Fibroblast of mammary gland (primary cell): Measurements from ENCODE around the gene HOMER3.

ENCODE experiments used
- DNase-seq: peaks from one replicate; pipeline ENCODE4 v3.0.0-alpha.2; 2010; ENCODE audit warnings: low read depth
- H3K4me3 ChIP-seq: 2 replicates; pipeline ENCODE4 v1.5.1; 2011; ENCODE audit warnings: low read depth, mild to moderate bottlenecking, low read length, moderate library complexity; ENCODE audit not compliant: control insufficient read depth
- CTCF ChIP-seq: conservative IDR thresholded peaks from 2 replicates; pipeline ENCODE4 v1.5.1; 2011; ENCODE audit warnings: low read depth, low read length, inconsistent platforms; ENCODE audit not compliant: control insufficient read depth, insufficient read depth

HOMER3 gene

DNA sequence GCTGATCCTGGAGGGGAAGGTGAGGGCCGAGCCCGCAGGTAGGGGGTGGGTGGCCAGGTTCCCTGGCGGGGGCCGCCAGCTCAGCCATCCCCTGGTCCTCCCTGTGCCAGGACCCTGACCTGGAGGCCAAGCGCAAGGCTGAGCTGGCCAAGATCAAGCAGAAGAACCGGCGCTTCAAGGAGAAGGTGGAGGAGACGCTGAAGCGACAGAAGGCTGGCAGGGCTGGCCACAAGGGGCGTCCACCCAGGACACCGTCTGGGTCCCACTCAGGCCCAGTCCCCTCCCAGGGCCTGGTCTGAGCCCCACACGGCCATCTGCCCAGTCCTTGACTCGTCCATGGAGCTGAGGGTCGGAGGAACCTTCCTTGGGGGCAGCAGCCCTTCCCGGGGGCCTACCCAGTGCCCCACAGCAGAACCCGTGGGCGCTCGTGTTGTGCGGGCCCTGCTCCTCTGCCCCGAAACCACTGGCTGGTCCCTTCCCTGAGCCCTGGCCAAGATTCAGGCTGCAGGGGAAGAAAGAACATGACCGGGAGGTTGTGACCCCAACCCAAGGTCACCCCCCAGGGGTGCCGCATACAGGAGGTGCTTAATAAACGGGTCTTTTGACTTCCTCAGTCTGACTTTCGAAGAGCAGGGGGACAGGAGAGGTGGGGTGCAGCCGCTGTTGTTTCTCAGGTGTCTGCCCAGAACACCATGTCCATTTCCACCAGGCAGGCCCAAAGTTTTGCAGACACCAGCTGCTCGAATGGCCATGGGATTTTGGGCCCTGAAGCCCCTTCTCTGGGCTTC, 12.8 kb downstream of the HOMER3 start:
- DNase-seq: no peak
- no peak for TF ChIP-seq CTCF
- H3K4me3 ChIP-seq: no peak overlapping the region

- no peak for TF ChIP-seq CTCF
- H3K4me3 ChIP-seq: no peak overlapping the region
- no peak for DNase-seq
Observed at GRCh38 chr19:18924684-18925213, 16.3 kb downstream of the HOMER3 start.

- DNase-seq: no peak
- TF ChIP-seq CTCF: no peak
- H3K4me3 ChIP-seq: no peak overlapping the region
Observed at GRCh38 chr19:18922228-18922985, 18.6 kb downstream of the HOMER3 start.

DNA sequence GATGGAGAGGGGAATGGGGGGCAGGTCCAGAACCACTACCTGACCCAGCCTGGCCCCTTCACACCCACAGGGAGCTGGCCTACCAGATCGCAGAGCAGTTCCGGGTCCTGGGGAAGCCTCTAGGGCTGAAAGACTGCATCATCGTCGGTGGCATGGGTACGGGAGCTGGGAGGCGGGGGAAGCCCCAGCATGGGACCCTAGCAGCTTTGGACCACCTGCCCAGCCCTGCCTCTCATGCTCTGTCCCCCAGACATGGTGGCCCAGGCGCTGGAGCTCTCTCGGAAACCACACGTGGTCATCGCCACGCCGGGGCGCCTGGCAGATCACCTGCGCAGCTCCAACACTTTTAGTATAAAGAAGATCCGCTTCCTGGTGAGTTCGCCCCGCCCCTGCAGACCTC, 19.4 kb downstream of the HOMER3 start:
- no peak overlapping the region for H3K4me3 ChIP-seq
- no peak for DNase-seq
- no peak for TF ChIP-seq CTCF

GRCh38 chr19:18920400-18920799, 20.6 kb downstream of the HOMER3 start:
- H3K4me3 ChIP-seq: peak overlapping the region; percentile 100
- DNase-seq: no peak
- no peak for TF ChIP-seq CTCF

DNA sequence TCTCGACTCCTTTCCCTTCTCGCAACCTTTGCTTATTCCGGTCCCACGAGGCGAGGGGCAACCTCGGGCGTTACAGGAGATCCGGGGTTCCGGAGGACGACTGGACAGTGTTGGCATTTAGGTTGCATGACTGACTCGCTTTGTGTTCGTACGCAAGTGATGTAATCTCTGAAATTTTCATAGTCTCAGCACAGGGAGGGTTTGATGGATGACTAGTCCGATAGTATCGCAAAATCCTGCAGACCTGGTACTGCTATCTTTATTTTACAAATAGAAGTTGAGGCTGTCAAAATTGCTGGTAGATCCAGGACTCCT, 21.2 kb downstream of the HOMER3 start:
- H3K4me3 ChIP-seq: peak overlapping the region; percentile 100
- no peak for TF ChIP-seq CTCF
- peak; percentile 15 for DNase-seq
